Heart left ventricle (tissue), 16 donors: ENCODE measurements around the gene TPI1. TPM values are rescaled to one million over a fixed set of nuclear protein-coding genes. Genes with fewer than 3 reads are reported as not detected.
A peak's percentile ranks its signal among the peaks of the same experiment; 100 is the strongest.

Experiments used
- ATAC-seq, 4 donors: fragments of 200-7000 bp; cut with Tn5 transposase; one replicate each; pipeline ENCODE4 v1.9.1; 2020 to 2022; ENCODE audit warnings: moderate library complexity in 4 of 4, mild to moderate bottlenecking in 3 of 4, moderate number of reproducible peaks in 1 of 4
- DNase-seq, 5 donors: peaks; one replicate each; pipeline ENCODE4 v3.0.0-alpha.2; 2020
- H3K27ac ChIP-seq, 12 donors: fragments of 200-600 bp; sonication (generic) in 4 of 12; one replicate each; pipeline versions ENCODE4 v1.5.0 to v1.8.0; 2016 to 2022; ENCODE audit warnings: mild to moderate bottlenecking in 2 of 12
- H3K27me3 ChIP-seq, 9 donors: fragments of 200-600 bp; sonication (generic) in 2 of 9; one replicate each; pipeline versions ENCODE4 v1.5.1 to v1.8.0; 2016 to 2022; ENCODE audit warnings: mild to moderate bottlenecking in 3 of 9
- H3K36me3 ChIP-seq, 9 donors: fragments of 200-600 bp; sonication (generic) in 2 of 9; one replicate each; pipeline versions ENCODE4 v1.5.0 to v1.8.0; 2018 to 2022; ENCODE audit warnings: mild to moderate bottlenecking in 2 of 9
- H3K4me1 ChIP-seq, 12 donors: fragments of 200-600 bp; sonication (generic) in 4 of 12; one replicate each; pipeline versions ENCODE4 v1.5.0 to v1.8.0; 2016 to 2022; ENCODE audit warnings: mild to moderate bottlenecking in 3 of 12
- H3K4me3 ChIP-seq, 12 donors: fragments of 200-600 bp; sonication (generic) in 4 of 12; one replicate each; pipeline versions ENCODE4 v1.5.0 to v1.8.0; 2017 to 2022; ENCODE audit warnings: mild to moderate bottlenecking in 9 of 12, moderate library complexity in 4 of 12
- H3K9me3 ChIP-seq, 12 donors: fragments of 200-600 bp; sonication (generic) in 4 of 12; one replicate each; pipeline versions ENCODE4 v1.5.0 to v1.8.0; 2016 to 2022; ENCODE audit warnings: mild to moderate bottlenecking in 1 of 12
- POLR2A ChIP-seq, 2 donors: fragments of 450-650 bp; IDR thresholded peaks; one replicate each; pipeline ENCODE4 v1.6.1; 2017; ENCODE audit warnings: antibody characterized with exemption in 2 of 2, mild to moderate bottlenecking in 2 of 2, moderate library complexity in 2 of 2
- WGBS, 4 donors: extraction: QIAGEN DNeasy Blood & Tissue Kit in 2 of 4; methylation state at CpG; one replicate each; pipeline versions ENCODE4 v1.1.5 to v1.1.7; 2013 to 2018; 5-methylcytosine and 5-hydroxymethylcytosine counted together
- intact Hi-C, 10 donors: fragments of 100-400 bp; cut with DNase I; formaldehyde crosslinking; loops; one replicate each; pipeline versions ENCODE4 v1.11.1 to v1.14.2; 2022
- polyA plus RNA-seq, 2 donors: library from polyadenylated mRNA; stranded (reverse); fragments of 200-250 nt; gene quantifications; one replicate each; pipeline ENCODE4 v1.2.3, GENCODE V29; 2013
- total RNA-seq, 9 donors: library from RNA; depleted of rRNA in 2 of 9; stranded (reverse); fragments of >200 nt in 2 of 9; fragmentation: NEBNext Ultra II Directional in 3 of 9; extraction: Animal tissue kit (Norgen Biotek cat#: 25700) in 3 of 9; gene quantifications; one replicate each; pipeline versions ENCODE4 v1.1.0 to v1.2.4, GENCODE V29; 2016 to 2023
- TF ChIP-seq, protein P1 (sequence below), 12 donors: fragments of 200-600 bp; sonication (generic) in 4 of 12; IDR thresholded peaks; one replicate each; pipeline versions ENCODE4 v1.5.0 to v1.8.0; 2018 to 2022; ENCODE audit warnings: antibody characterized with exemption in 12 of 12, mild to moderate bottlenecking in 5 of 12
- donor health status: ischemic (EF 13 %, LVEDD 7.1; RV severe dilation, severe dysfunction).
- donor health status: healthy with polysubstance abuse.
- donor health status: DM: no; HTN: yes; CAD: no.
- donor health status: DM: no; HTN: no; CAD: no.
- donor health status: ischemic (EF 25% LVEDD 6.9; RV normal size, moderate dysfunction).
- donor health status: ischemic (EF 25% LVEDD 5.7; RV mildly dilated, moderate dysfunction).
- donor health status: healthy.
- donor health status: DM: yes; HTN: yes; CAD: no.
- donor health status: ischemic (EF 35%, LVEDD 5.7; RV mildly dilated, moderate dysfunction).
- donor health status: nonischemic (EF 11% LVEDD 7.7; RV severe dilation, severe dysfunction).
- donor health status: DM: yes; HTN: yes; CAD: no.
- donor health status: PGD.
- donor health status: ischemic (EF 29% LVEDD 5.4; RV normal size, mild dysfunction).
- donor health status: nonischemic (EF 23%, LVEDD 6.1; RV moderate dilation, normal function).

The TPI1 gene
- total and polyA plus RNA-seq, 11 donors = 600 to 1,605 (median 730) TPM

DNA sequence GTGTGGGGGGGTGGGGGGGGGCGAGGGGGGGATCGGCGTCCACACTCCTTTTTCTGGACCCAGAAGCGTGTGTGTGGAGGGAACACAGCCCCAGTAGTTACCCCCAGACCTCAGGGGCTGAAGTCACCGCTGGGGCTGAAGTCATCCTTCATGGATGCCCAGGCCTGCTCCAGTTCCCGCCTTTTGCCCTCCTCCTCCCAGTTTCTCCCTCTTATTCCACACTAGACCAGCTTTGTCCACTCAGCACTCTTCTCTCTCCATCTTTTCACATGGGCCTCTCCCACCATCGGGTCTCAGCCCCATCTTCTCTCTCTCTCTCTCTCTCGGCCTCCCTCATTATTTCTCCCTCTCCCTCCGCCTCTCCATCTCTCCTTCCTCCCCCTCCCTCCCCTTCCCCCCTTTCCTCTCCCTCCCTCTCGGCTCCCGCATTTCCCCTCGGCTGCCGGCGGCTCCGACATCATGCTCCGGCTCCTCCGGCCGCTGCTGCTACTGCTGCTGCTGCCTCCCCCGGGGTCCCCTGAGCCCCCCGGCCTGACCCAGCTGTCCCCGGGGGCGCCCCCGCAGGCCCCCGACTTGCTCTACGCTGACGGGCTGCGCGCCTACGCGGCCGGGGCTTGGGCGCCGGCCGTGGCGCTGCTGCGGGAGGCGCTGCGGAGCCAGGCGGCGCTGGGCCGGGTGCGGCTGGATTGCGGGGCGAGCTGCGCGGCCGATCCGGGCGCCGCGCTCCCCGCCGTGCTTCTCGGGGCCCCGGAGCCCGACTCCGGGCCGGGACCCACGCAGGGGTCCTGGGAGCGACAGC lies 39.1 kb upstream of the TPI1 start, which contains the start of gene P3H3:
TSS of gene P3H3 (plus strand) at position 426 of the 799 bp plus-strand sequence. CDS start at position 460, 34 bp downstream.
- Histone ChIP-seq H3K4me1 (peaks cover 0 to 37% (median 17%) of the 10 kb centered on the region in 12 donors), H3K27ac (peak within 1 kb of the TSS; percentile 65 to 92 (median 85))
- no peak for TF ChIP-seq POLR2A (IDR thresholded peaks at IDR 0.05)
- TF ChIP-seq, protein P1, sequence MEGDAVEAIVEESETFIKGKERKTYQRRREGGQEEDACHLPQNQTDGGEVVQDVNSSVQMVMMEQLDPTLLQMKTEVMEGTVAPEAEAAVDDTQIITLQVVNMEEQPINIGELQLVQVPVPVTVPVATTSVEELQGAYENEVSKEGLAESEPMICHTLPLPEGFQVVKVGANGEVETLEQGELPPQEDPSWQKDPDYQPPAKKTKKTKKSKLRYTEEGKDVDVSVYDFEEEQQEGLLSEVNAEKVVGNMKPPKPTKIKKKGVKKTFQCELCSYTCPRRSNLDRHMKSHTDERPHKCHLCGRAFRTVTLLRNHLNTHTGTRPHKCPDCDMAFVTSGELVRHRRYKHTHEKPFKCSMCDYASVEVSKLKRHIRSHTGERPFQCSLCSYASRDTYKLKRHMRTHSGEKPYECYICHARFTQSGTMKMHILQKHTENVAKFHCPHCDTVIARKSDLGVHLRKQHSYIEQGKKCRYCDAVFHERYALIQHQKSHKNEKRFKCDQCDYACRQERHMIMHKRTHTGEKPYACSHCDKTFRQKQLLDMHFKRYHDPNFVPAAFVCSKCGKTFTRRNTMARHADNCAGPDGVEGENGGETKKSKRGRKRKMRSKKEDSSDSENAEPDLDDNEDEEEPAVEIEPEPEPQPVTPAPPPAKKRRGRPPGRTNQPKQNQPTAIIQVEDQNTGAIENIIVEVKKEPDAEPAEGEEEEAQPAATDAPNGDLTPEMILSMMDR (IDR thresholded peaks at IDR 0.05) = peak in 3 of 12 donors; percentile 4 to 13 (median 11)

DNA sequence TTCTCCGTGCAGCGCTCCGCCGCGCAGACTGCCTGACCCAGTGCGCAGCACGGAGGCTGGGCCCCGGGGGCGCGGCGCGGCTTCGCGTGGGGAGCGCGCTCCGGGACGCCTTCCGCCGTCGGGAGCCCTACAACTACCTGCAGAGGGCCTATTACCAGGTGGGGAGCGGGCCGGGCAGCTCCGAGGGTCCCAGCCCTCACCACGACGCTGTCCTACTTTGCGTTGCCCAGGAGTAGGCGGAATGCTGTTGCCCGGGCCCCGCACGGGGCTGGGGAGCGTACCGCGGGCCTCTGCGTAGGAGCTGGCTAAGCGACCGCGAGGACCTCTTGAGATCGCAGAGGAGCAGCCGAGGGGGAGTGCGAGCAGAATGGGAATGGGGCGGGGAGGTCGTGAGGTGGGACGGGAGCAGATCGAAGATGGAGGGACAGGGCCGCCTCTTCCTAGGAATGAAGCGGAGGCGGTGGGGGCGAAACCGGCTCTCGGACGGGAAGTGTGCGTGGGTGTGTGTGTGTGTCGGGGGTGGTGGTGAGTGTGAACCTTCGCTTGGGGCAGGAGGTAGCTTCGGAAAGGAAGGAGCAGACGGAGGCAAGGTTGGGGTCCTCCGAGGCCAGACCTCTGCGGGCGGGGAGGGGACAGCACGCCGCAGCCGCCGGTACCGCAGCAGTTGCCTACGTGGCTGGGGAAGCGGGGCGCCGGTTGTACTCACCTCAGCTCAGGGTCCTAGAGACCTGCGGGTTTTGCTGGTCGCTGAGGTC lies 38.4 kb upstream of the TPI1 start:
- ATAC-seq (peak in 3 of 4 donors; percentile 8 to 31 (median 29)), DNase-seq (peak in 2 of 5 donors; percentile 36 to 58)
- intact Hi-C loops = loop anchor here (5.0 to 10.0 kb wide), 5 partner anchors 54 to 214 kb away; partner anchors contain the start of genes MLF2 (in 6 of the 10) and LAG3 (in 1 of the 10)
- Histone ChIP-seq H3K4me1 (peaks cover 0 to 37% (median 17%) of the 10 kb centered on the region in 12 donors), H3K9me3 (no peaks in the 10 kb centered on the region), H3K27me3 (peaks cover 0 to 9% (median 0%) of the 10 kb centered on the region in 9 donors), H3K27ac (peak overlapping the region; percentile 65 to 92 (median 85)), H3K4me3 (peak overlapping the region; percentile 62 to 92 (median 78)), H3K36me3 (peaks cover 0 to 31% (median 0%) of the 10 kb centered on the region in 9 donors)
- 1 to 2% (median 1%) methylated on average over 47 to 71 of the region's 71 CpGs for WGBS, 4 donors
- TF ChIP-seq POLR2A (IDR thresholded peaks at IDR 0.05) = no peak
- TF ChIP-seq, protein P1 (IDR thresholded peaks at IDR 0.05) = no peak

More for the DNA sequence above, 39.1 kb upstream of the TPI1 start, which contains the start of gene P3H3:
- Histone ChIP-seq H3K36me3 (peaks cover 0 to 23% (median 0%) of the 10 kb centered on the region in 9 donors), H3K4me3 (peak within 1 kb of the TSS; percentile 62 to 92 (median 78)), H3K9me3 (no peaks in the 10 kb centered on the region), H3K27me3 (peaks cover 0 to 14% (median 0%) of the 10 kb centered on the region in 9 donors)
- intact Hi-C loops = loop anchor here (5.0 to 10.0 kb wide), 5 partner anchors 53 to 213 kb away; partner anchors contain the start of genes MLF2 (in 6 of the 10) and LAG3 (in 1 of the 10)
- DNase-seq (peak in 1 of 5 donors; percentile 51), ATAC-seq (peak in 2 of 4 donors; percentile 0 to 9)
- 1 to 3% (median 2%) methylated on average over 18 to 60 of the region's 60 CpGs for WGBS, 4 donors

DNA sequence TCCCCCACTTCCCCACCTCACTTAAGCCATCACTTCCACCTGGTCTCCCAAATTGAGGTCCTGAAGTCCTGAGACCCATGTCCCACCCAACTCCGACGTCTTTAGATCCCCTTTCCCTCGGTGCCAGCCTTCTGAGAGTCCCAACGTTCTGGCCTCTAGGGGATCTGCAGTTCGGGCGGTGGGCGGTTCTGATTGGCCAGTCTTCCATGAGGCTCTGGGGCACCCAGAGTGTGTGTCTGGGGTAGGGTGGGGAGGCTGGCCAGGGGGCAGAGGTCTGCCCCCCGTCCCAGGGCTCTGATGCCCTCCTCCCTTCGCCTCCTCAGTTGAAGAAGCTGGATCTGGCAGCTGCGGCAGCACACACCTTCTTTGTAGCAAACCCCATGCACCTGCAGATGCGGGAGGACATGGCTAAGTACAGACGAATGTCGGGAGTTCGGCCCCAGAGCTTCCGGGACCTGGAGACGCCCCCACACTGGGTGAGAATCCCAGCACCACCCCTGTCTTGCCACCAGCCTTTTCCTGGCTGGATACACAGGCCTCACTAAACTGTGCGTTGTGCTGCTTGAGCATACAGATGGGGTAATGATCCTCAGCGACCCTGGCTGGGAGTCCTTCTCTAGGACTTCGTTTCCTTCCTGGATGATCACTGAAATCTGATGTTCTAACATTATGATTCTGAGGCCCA lies 37.7 kb upstream of the TPI1 start:
- DNase-seq (peak in 2 of 5 donors; percentile 55 to 59), ATAC-seq (peak in 2 of 4 donors; percentile 1 to 4)
- TF ChIP-seq, protein P1 (IDR thresholded peaks at IDR 0.05) = peak in 1 of 12 donors; percentile 13
- TF ChIP-seq POLR2A (IDR thresholded peaks at IDR 0.05) = no peak
- H3K4me1 ChIP-seq = peaks cover 0 to 42% (median 21%) of the 10 kb centered on the region in 12 donors
- H3K4me3 ChIP-seq = peak overlapping the region; percentile 62 to 92 (median 78)
- H3K36me3 ChIP-seq = peaks cover 0 to 38% (median 5%) of the 10 kb centered on the region in 9 donors
- no peaks in the 10 kb centered on the region for H3K9me3 ChIP-seq
- peak overlapping the region; percentile 65 to 92 (median 85) for H3K27ac ChIP-seq
- H3K27me3 ChIP-seq = peaks cover 0 to 9% (median 0%) of the 10 kb centered on the region in 9 donors
- intact Hi-C loops = loop anchor here (5.0 to 10.0 kb wide), 5 partner anchors 55 to 215 kb away; partner anchors contain the start of genes MLF2 (in 6 of the 10) and LAG3 (in 1 of the 10)
- 52 to 59% (median 55%) methylated on average over 14 to 19 of the region's 19 CpGs for WGBS, 4 donors
